Activated T-cell treated with anti-CD3 and anti-CD28 coated beads for 4 hours (primary cell): ENCODE data around the gene XKR8.
A peak's percentile ranks its signal among the peaks of the same experiment; 100 is the strongest.

Experiments
- DNase-seq: peaks from one replicate; pipeline ENCODE4 v3.0.0-alpha.2; 2020

XKR8 gene

GRCh38 chr1:27957655-27958054 lies 2.1 kb upstream of the XKR8 start:
- no peak for DNase-seq

- DNase-seq: no peak
Observed at GRCh38 chr1:27958513-27958912, 1.3 kb upstream of the XKR8 start.

GRCh38 chr1:27960762-27961645 lies 1.2 kb downstream of the XKR8 start:
- DNase-seq: no peak

- DNase-seq: no peak
Observed at GRCh38 chr1:27961646-27962221, 2.0 kb downstream of the XKR8 start.

- DNase-seq: no peak
Observed at GRCh38 chr1:27963393-27963792, 3.6 kb downstream of the XKR8 start.

- DNase-seq: no peak
Observed at GRCh38 chr1:27966402-27967105, 6.8 kb downstream of the XKR8 start.

GRCh38 chr1:27967106-27967883 lies 7.5 kb downstream of the XKR8 start:
- no peak for DNase-seq

- no peak for DNase-seq
Observed at GRCh38 chr1:27967884-27968466, 8.2 kb downstream of the XKR8 start.

GRCh38 chr1:27968692-27969091 lies 8.9 kb downstream of the XKR8 start:
- DNase-seq: no peak

- DNase-seq: no peak
Observed at GRCh38 chr1:27970401-27970800, 10.6 kb downstream of the XKR8 start.

- DNase-seq: no peak
Observed at GRCh38 chr1:27971674-27972073, 11.9 kb downstream of the XKR8 start.

- DNase-seq: no peak
Observed at GRCh38 chr1:27972141-27972540, 12.4 kb downstream of the XKR8 start.

GRCh38 chr1:27973771-27974416 lies 14.1 kb downstream of the XKR8 start:
- DNase-seq: no peak

GRCh38 chr1:27974417-27974781 lies 14.6 kb downstream of the XKR8 start:
- DNase-seq: no peak

- DNase-seq: no peak
Observed at GRCh38 chr1:27979151-27979858, 19.5 kb downstream of the XKR8 start.

GRCh38 chr1:27979859-27980201 lies 20.1 kb downstream of the XKR8 start:
- no peak for DNase-seq

GRCh38 chr1:27980216-27980845 lies 20.6 kb downstream of the XKR8 start:
- DNase-seq: no peak

GRCh38 chr1:27981145-27981544 lies 21.4 kb downstream of the XKR8 start:
- DNase-seq: no peak

GRCh38 chr1:27990920-27991537 lies 31.3 kb downstream of the XKR8 start:
- no peak for DNase-seq

- DNase-seq: peak; percentile 26
Observed at GRCh38 chr1:27992276-27992675, 32.5 kb downstream of the XKR8 start.

GRCh38 chr1:27993241-27993640 lies 33.5 kb downstream of the XKR8 start:
- peak; percentile 23 for DNase-seq
